Kidney (tissue), 14 donors: ENCODE results near the gene GNA14. TPM values are rescaled to one million over a fixed set of nuclear protein-coding genes. Genes with fewer than 3 reads are reported as not detected.

Experiments used
- DNase-seq, 5 donors: peaks; one replicate each; pipeline ENCODE4 v3.0.0-alpha.2; 2013 to 2020
- FAIRE-seq: peaks from 2 replicates; lab custom pipeline; 2012; peaks lifted over from hg19 to GRCh38; lab: Jason Lieb, UNC
- H3K27ac ChIP-seq, 2 donors: one replicate each; pipeline ENCODE4 v1.7.0; 2013; ENCODE audit warnings: low read depth in 2 of 2, low read length in 2 of 2, inconsistent platforms in 1 of 2
- H3K27me3 ChIP-seq: one replicate; pipeline ENCODE4 v1.7.1; 2013; ENCODE audit warnings: low read length, inconsistent platforms; ENCODE audit not compliant: control insufficient read depth, insufficient read depth
- H3K36me3 ChIP-seq, 3 donors: one replicate each; pipeline versions ENCODE4 v1.7.0 to v1.7.1; 2013; ENCODE audit warnings: low read length in 3 of 3, control low read depth in 1 of 3, inconsistent platforms in 1 of 3; ENCODE audit not compliant: insufficient read depth in 3 of 3, control insufficient read depth in 2 of 3
- H3K4me1 ChIP-seq, 3 donors: one replicate each; pipeline versions ENCODE4 v1.7.0 to v1.7.1; 2013; ENCODE audit warnings: low read length in 3 of 3, inconsistent platforms in 1 of 3, low read depth in 1 of 3; ENCODE audit not compliant: control insufficient read depth in 2 of 3, insufficient read depth in 2 of 3
- H3K4me3 ChIP-seq, 3 donors: one replicate each; pipeline versions ENCODE4 v1.7.0 to v1.8.1; 2013; ENCODE audit warnings: low read length in 3 of 3, control low read depth in 1 of 3, inconsistent platforms in 1 of 3
- H3K9ac ChIP-seq, 3 donors: one replicate each; pipeline versions ENCODE4 v1.7.0 to v1.7.1; 2013; ENCODE audit warnings: low read length in 3 of 3, control low read depth in 1 of 3, inconsistent platforms in 1 of 3
- H3K9me3 ChIP-seq, 3 donors: one replicate each; pipeline versions ENCODE4 v1.7.0 to v1.7.1; 2013; ENCODE audit warnings: low read length in 3 of 3, control low read depth in 1 of 3, inconsistent platforms in 1 of 3; ENCODE audit not compliant: control insufficient read depth in 2 of 3, insufficient read depth in 1 of 3
- CTCF ChIP-seq: IDR thresholded peaks from 3 replicates; pipeline ENCODE4 v1.5.1; 2012; ENCODE audit warnings: mild to moderate bottlenecking, moderate library complexity, borderline replicate concordance; ENCODE audit not compliant: insufficient read depth; ENCODE audit errors: extremely low read depth
- intact Hi-C: fragments of 100-400 bp; cut with DNase I; formaldehyde crosslinking; loops from one replicate; pipeline ENCODE4 v1.11.1; 2022
- polyA plus RNA-seq: library from polyadenylated mRNA; stranded (reverse); fragments of 350-450 nt; fragmentation: Illumina TruSeq; extraction: RNeasy Lipid Tissue Mini Kit (QIAGEN cat#74804); gene quantifications from one replicate; pipeline ENCODE4 v1.2.3, GENCODE V29; 2014; ENCODE audit warnings: low read depth, low replicate concordance; ENCODE audit not compliant: insufficient read depth
- total RNA-seq: library from RNA; stranded (reverse); fragmentation: NEBNext Ultra II Directional; extraction: Animal tissue kit (Norgen Biotek cat#: 25700); gene quantifications from one replicate; pipeline ENCODE4 v1.2.1, GENCODE V29; 2021
- donor health status: control.
- donor health status: control.
- donor health status: control.
- donor health status: control.
- donor health status: control.
- donor health status: DM: yes; HTN: yes; CAD: no.
- donor health status: Normal renal cell carcinoma (clear cell type).

Gene GNA14
- total and polyA plus RNA-seq, 2 donors from 2014 or later, result 6.5 to 10.4 TPM

GRCh38 chr9:77680581-77680980 lies 32.5 kb upstream of the GNA14 start:
- no peak for FAIRE-seq

GRCh38 chr9:77679661-77680368 lies 31.7 kb upstream of the GNA14 start:
- Histone ChIP-seq H3K27me3 (no peaks in the 10 kb centered on the region), H3K9me3 (no peaks in the 10 kb centered on the region), H3K36me3 (no peaks in the 10 kb centered on the region), H3K27ac (no peak overlapping the region), H3K9ac (no peak overlapping the region), H3K4me3 (no peak overlapping the region), H3K4me1 (no peaks in the 10 kb centered on the region)
- intact Hi-C loops, result no loop called here
- no peak for TF ChIP-seq CTCF
- DNase-seq, result no peak
- FAIRE-seq, result no peak

More at GRCh38 chr9:77680581-77680980, 32.5 kb upstream of the GNA14 start:
- no peak overlapping the region for H3K9ac ChIP-seq
- intact Hi-C loops, result no loop called here
- H3K27me3 ChIP-seq, result no peaks in the 10 kb centered on the region
- no peaks in the 10 kb centered on the region for H3K4me1 ChIP-seq
- no peak for DNase-seq
- no peaks in the 10 kb centered on the region for H3K36me3 ChIP-seq
- H3K27ac ChIP-seq, result no peak overlapping the region
- no peaks in the 10 kb centered on the region for H3K9me3 ChIP-seq
- TF ChIP-seq CTCF, result no peak
- H3K4me3 ChIP-seq, result no peak overlapping the region

GRCh38 chr9:77679088-77679487 lies 31.0 kb upstream of the GNA14 start:
- TF ChIP-seq CTCF, result no peak
- H3K4me1 ChIP-seq, result no peaks in the 10 kb centered on the region
- H3K36me3 ChIP-seq, result no peaks in the 10 kb centered on the region
- no peak for DNase-seq
- no peaks in the 10 kb centered on the region for H3K9me3 ChIP-seq
- no peak overlapping the region for H3K9ac ChIP-seq
- H3K27me3 ChIP-seq, result no peaks in the 10 kb centered on the region
- FAIRE-seq, result no peak
- no peak overlapping the region for H3K4me3 ChIP-seq
- no peak overlapping the region for H3K27ac ChIP-seq
- intact Hi-C loops, result no loop called here
